Fibroblast of peridontal ligament (primary cell): Measurements from ENCODE around the gene HYAL1.
A peak's percentile ranks its signal among the peaks of the same experiment; 100 is the strongest.

ENCODE experiments used
- DNase-seq: peaks from one replicate; pipeline ENCODE4 v3.0.0-alpha.2; 2010; ENCODE audit errors: extremely low read depth

Gene HYAL1

GRCh38 chr3:50260027-50260941 is 43.1 kb downstream of the HYAL1 start:
- peak; percentile 81 for DNase-seq

GRCh38 chr3:50259432-50260026 is 43.8 kb downstream of the HYAL1 start:
- DNase-seq = no peak

GRCh38 chr3:50258979-50259378 is 44.4 kb downstream of the HYAL1 start:
- DNase-seq = no peak

DNA sequence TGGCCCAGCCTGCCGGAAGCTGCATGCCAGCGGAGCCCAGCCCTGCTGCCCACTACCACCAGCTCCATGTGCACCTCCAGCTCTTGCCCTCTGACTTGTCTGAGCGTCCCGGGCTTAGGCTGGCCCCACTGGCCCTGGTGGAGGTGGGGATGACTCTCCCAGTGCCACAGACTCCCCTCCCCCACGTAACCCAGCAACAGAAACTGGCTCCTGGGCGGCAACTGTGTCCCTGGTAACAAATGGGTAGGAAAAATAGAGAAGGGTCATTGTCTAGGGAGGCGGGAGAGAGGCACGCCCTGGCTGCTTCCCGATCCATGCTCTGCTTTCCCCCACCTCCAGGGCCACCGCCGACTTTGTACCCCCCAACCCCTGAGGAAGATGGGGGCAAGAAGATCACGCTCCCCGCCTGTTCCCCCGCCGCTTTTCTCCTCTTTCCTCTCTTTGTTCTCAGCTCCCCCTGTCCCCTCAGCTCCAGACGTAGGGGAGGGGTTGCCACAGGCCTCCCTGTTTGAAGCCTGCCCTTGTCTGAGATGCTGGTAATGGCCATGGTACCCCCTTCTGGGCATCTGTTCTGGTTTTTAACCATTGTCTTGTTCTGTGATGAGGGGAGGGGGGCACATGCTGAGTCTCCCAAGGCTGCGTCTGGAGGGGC is 45.2 kb downstream of the HYAL1 start:
- DNase-seq = no peak

GRCh38 chr3:50256978-50257890 is 46.1 kb downstream of the HYAL1 start:
- DNase-seq = no peak

DNA sequence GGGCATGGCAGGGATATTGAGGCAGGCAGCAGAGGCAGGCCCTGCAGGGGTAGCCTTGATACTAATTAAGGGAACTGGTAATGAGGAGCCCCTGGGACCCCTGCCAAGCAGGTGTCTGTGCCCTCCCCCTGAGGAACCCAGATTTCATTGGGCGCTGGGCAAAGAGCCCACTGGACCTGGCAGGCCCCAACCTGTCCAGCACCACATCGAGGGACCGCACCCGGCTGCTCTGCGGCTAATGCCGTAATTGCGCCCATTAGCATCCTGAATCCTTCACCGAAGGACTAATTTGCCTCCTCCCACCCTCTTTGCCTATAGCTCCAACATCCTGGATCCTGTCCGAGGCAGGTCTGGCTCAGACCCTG is 48.1 kb downstream of the HYAL1 start:
- DNase-seq = no peak

- no peak for DNase-seq
Observed at GRCh38 chr3:50254577-50255250, 48.7 kb downstream of the HYAL1 start.

DNA sequence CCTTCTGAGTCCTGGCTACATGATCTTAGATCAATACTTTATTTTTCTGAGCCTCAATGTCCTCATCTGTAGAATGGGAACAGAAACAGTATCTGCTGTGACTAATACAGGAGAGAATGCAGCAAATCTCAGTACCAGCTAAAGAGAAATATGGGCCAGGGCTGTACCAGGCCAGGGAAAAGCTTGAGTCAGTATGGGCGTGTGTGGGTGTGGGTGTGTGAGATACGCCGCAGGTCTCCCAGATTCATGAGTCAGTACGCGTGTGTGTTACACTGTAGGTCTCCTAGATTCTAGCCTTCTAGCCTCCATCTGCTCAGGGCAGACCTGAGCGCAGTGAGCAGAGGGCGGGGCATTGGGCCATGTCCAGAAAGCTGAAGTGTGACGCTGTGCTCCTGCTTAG is 52.2 kb downstream of the HYAL1 start:
- peak; percentile 73 for DNase-seq

DNA sequence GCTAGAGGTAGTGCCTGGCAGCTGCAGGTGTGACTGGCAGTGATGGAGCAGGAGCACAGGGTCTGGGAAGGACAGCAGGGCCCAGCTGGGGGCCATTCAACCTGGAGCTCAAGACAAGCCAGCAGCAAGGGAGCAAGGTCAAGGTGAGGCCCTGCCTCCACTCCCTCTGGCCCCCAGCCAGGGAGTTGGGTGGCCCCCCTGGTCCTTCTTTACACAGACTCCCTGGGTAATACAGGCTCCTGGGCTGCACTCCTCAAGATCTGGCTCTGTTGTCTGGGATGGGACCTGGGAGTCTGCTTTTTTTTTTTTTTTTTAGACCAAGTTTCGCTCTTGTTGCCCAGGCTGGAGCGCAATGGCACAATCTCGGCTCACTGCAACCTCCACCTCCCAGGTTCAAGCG is 52.9 kb downstream of the HYAL1 start:
- DNase-seq = no peak
